Measurements from ENCODE around the gene DEPDC7.

- no peak for TF ChIP-seq USF2 (IDR thresholded peaks at IDR 0.05; ENCODE audit: low read length)
- no peak for TF ChIP-seq POLR2AphosphoS5 (IDR thresholded peaks at IDR 0.05; ENCODE audit: low read depth, low read length)
- no peak for TF ChIP-seq POLR2A (IDR thresholded peaks at IDR 0.05; ENCODE audit: control extremely low read depth in 1 of 2, low read depth in 2 of 2, low read length in 2 of 2)
- no peak for TF ChIP-seq CTCF (IDR thresholded peaks at IDR 0.05; ENCODE audit: control extremely low read depth in 1 of 3, insufficient read depth in 1 of 3, low read depth in 1 of 3, low read length in 3 of 3)
- TF ChIP-seq EP300 (IDR thresholded peaks at IDR 0.05; ENCODE audit: borderline replicate concordance in 1 of 2, low read depth in 2 of 2, low read length in 2 of 2), result no peak
- TF ChIP-seq TEAD4 (IDR thresholded peaks at IDR 0.05; ENCODE audit: low read depth, low read length), result no peak
- TF ChIP-seq TAF1 (IDR thresholded peaks at IDR 0.05; ENCODE audit: low read depth, low read length), result no peak
These were observed 976 bp downstream of the DEPDC7 start for GRCh38 chr11:33016654-33017053.

Data from H1 (cell line).